HepG2 (cell line): ENCODE measurements around the gene OR13C8.

Experiments used
- ARNT ChIP-seq: fragments of 450-650 bp; IDR thresholded peaks from 2 replicates; pipeline ENCODE4 v1.6.1; 2017
- CREM ChIP-seq, 2 experiments: sonication (generic) in 1 of 2; formaldehyde crosslinking in 1 of 2; IDR thresholded peaks; 2 replicates each; pipeline versions ENCODE4 v1.4.0 to v1.6.1; 2016 to 2020; ENCODE audit warnings: antibody characterized with exemption in 1 of 2, mild to moderate bottlenecking in 1 of 2, missing genetic modification reagents in 1 of 2
- JUND ChIP-seq: sonication (generic); formaldehyde crosslinking; IDR thresholded peaks from 2 replicates; pipeline ENCODE4 v1.8.0; 2022; ENCODE audit warnings: mild to moderate bottlenecking, missing genetic modification reagents
- SSRP1 ChIP-seq: IDR thresholded peaks from 2 replicates; pipeline ENCODE4 v1.6.1; 2016; ENCODE audit warnings: control low read depth
- ZFX ChIP-seq: sonication (generic); formaldehyde crosslinking; IDR thresholded peaks from 2 replicates; pipeline ENCODE4 v1.4.0; 2020; ENCODE audit warnings: mild to moderate bottlenecking, low read depth, missing genetic modification reagents, moderate library complexity
- ZNF781 ChIP-seq: sonication (generic); formaldehyde crosslinking; IDR thresholded peaks from 2 replicates; pipeline ENCODE4 v1.5.1; 2020; ENCODE audit warnings: borderline replicate concordance, mild to moderate bottlenecking, missing genetic modification reagents; ENCODE audit errors: not compliant biosample characterization
- TF ChIP-seq, protein P1 (sequence below): sonication (generic); formaldehyde crosslinking; IDR thresholded peaks from 2 replicates; pipeline ENCODE4 v1.5.0; 2020; ENCODE audit warnings: mild to moderate bottlenecking, missing genetic modification reagents
- TF ChIP-seq, protein P2 (sequence below): fragments of 450-650 bp; IDR thresholded peaks from 2 replicates; pipeline ENCODE4 v1.6.1; 2017; ENCODE audit warnings: mild to moderate bottlenecking
- TF ChIP-seq, protein P3 (sequence below): sonication (generic); formaldehyde crosslinking; IDR thresholded peaks from 2 replicates; pipeline ENCODE4 v1.5.0; 2020; ENCODE audit warnings: mild to moderate bottlenecking, missing genetic modification reagents, moderate library complexity

DNA sequence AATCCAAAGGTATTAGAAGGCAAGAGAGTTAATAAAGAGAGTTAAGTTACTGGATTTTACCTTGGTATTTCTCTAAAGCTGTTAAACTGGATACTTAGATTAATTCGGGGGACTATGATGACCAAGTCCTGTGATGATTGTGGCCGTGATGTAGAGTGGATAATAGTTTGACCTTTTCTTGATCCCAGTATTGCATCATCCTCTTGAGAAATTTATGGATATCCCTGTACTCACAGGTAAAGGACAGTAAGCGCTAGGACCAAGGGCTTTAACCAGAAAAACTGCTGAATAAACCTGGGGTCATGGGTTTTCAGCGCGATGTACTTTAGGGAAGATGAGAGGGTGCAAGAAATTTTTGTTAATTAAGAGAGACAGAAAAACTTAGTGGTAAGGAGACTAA, 8.3 kb downstream of the OR13C8 start:
- TF ChIP-seq, protein P1, sequence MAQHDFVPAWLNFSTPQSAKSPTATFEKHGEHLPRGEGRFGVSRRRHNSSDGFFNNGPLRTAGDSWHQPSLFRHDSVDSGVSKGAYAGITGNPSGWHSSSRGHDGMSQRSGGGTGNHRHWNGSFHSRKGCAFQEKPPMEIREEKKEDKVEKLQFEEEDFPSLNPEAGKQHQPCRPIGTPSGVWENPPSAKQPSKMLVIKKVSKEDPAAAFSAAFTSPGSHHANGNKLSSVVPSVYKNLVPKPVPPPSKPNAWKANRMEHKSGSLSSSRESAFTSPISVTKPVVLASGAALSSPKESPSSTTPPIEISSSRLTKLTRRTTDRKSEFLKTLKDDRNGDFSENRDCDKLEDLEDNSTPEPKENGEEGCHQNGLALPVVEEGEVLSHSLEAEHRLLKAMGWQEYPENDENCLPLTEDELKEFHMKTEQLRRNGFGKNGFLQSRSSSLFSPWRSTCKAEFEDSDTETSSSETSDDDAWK (CRISPR knock-in tag), result no peak
- TF ChIP-seq ARNT (no peak), SSRP1 (CRISPR knock-in tag) (no peak), CREM (IDR thresholded peaks at IDR 0.05) (no peak), CREM (CRISPR knock-in tag; IDR thresholded peaks at IDR 0.05) (no peak), ZFX (CRISPR knock-in tag) (no peak), ZNF781 (CRISPR knock-in tag) (no peak), JUND (CRISPR knock-in tag) (no peak)
- TF ChIP-seq, protein P2, sequence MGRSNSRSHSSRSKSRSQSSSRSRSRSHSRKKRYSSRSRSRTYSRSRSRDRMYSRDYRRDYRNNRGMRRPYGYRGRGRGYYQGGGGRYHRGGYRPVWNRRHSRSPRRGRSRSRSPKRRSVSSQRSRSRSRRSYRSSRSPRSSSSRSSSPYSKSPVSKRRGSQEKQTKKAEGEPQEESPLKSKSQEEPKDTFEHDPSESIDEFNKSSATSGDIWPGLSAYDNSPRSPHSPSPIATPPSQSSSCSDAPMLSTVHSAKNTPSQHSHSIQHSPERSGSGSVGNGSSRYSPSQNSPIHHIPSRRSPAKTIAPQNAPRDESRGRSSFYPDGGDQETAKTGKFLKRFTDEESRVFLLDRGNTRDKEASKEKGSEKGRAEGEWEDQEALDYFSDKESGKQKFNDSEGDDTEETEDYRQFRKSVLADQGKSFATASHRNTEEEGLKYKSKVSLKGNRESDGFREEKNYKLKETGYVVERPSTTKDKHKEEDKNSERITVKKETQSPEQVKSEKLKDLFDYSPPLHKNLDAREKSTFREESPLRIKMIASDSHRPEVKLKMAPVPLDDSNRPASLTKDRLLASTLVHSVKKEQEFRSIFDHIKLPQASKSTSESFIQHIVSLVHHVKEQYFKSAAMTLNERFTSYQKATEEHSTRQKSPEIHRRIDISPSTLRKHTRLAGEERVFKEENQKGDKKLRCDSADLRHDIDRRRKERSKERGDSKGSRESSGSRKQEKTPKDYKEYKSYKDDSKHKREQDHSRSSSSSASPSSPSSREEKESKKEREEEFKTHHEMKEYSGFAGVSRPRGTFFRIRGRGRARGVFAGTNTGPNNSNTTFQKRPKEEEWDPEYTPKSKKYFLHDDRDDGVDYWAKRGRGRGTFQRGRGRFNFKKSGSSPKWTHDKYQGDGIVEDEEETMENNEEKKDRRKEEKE, result no peak
- TF ChIP-seq, protein P3, sequence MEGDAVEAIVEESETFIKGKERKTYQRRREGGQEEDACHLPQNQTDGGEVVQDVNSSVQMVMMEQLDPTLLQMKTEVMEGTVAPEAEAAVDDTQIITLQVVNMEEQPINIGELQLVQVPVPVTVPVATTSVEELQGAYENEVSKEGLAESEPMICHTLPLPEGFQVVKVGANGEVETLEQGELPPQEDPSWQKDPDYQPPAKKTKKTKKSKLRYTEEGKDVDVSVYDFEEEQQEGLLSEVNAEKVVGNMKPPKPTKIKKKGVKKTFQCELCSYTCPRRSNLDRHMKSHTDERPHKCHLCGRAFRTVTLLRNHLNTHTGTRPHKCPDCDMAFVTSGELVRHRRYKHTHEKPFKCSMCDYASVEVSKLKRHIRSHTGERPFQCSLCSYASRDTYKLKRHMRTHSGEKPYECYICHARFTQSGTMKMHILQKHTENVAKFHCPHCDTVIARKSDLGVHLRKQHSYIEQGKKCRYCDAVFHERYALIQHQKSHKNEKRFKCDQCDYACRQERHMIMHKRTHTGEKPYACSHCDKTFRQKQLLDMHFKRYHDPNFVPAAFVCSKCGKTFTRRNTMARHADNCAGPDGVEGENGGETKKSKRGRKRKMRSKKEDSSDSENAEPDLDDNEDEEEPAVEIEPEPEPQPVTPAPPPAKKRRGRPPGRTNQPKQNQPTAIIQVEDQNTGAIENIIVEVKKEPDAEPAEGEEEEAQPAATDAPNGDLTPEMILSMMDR (CRISPR knock-in tag), result no peak
